Central memory CD4-positive, alpha-beta T cell (primary cell): ENCODE measurements around the gene GMPPB.
"Not testable (repeated sequence)": the region's sequence is repeated elsewhere in the genome, so short reads cannot be mapped to it uniquely, and the experiment has no call there.

Experiments
- DNase-seq: peaks from one replicate; pipeline ENCODE4 v3.0.0; 2022
- total RNA-seq, 3 experiments: gene quantifications; one replicate each; lab custom pipeline; 2026; lab: John Stamatoyannopoulos, UW

The GMPPB gene
- 39.3 to 88.1 (median 62.5) reads per million in 3 experiments for total RNA-seq

DNA sequence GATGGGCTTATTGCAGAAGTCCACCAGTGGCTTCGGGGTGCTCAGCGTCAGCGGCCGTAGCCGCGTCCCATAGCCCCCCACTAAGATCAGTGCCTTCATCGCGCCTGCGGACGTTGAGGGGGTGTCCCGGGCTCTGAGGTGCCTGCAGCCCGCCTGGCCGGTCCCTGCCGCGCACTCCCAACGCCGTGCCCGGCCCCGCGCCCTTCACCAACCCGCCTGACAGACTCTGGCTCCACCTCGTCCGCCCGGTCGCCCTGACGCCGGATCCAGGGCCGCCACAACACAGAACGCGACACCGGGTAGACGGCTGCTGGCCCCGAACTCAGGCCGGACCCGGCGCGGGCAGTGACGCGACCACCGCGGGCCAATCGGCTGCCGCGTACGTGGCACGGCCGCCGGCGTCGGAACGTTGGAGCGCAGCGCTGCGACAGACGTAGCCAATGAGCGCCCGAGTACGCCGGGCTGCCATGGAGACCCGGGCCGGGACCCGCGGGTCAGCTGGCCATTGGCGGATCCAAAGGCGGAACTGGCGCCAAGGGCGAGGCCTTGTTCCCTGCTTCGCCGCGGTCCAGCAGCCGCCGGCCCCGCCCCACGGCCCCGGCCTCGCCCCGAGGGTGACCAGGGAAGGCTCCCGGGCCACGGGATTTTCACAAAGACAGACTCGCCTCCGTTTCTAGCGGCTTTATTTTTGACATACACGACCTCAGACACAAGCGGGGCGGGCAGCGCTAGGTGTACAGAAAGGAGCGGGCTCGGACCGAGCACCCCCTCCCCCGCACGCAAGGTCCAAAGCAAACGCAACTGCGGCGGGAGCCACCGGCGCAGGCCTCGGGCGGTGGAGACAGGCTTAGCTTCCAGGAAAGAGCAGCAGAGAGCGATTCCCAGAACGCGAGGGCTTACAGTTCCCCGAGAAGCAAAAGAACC lies at the start of gene GMPPB:
Gene GMPPB, minus strand, starts transcription at position 324 of the 924 bp plus-strand sequence. Its CDS starts 225 bp downstream, at position 99.
- peak; percentile 93 for DNase-seq

DNA sequence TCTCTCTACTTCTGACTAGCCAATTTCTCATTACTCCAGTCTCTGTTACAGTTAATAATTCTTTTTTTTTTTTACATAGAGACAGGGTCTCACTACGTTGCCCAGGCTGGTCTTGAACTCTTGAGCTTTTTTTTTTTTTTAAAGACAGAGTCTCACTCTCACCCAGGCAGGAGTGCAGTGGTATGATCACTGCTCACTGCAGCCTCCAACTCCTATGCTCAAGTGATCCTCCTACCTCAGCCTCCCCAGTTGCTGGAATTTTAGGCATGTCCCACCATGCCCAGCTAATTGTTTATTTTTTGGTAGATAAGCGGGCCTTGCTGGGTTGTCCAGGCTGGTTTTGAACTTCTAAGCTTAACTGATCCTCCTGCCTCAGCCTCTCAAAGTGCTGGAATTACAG lies 49.0 kb upstream of the GMPPB start:
- DNase-seq: no peak

DNA sequence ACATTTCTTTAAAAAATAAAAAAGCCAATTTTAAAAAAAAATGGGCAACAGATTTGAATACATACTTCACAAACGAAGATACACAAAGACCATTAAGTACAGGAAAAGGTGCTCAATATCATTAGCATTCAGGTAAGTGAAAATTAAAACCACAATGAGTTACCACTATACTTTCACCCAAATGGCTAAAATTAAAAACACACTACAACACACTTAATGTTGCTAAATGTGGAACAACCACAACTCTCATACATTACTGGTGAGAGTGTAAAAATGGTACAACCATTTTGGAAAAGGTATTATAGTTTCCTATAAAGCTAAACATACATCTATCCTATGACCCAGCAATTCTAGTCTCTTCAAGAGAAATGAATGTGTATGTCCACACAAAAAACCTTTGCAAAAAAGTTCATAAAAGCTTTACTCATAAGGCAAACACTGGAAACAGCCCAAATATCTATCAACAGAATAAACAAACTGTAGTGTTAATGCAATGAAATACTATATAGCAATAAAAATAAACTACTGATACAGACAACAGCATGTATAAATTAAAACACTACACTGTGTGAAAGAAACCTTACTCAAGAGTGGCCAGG lies 47.7 kb upstream of the GMPPB start:
- DNase-seq: no peak

DNA sequence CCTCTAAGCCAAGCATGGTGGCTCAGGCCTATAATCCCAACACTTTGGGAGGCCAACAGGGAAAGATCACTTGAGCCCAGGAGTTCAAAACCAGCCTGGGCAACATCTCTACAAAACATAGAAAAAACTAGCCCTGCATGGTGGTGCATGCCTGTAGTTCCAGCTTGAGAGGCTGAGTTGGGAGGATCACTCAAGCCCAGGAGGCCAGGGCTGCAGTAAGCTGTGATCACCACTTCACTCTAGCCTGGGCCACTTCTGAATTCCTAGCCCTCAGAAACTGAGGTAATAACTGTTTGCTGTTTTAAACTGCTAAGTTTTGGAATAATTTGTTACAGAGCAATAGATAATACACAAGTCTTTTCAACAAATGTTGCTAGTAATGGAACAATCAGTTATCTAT lies 46.2 kb upstream of the GMPPB start:
- DNase-seq: no peak

DNA sequence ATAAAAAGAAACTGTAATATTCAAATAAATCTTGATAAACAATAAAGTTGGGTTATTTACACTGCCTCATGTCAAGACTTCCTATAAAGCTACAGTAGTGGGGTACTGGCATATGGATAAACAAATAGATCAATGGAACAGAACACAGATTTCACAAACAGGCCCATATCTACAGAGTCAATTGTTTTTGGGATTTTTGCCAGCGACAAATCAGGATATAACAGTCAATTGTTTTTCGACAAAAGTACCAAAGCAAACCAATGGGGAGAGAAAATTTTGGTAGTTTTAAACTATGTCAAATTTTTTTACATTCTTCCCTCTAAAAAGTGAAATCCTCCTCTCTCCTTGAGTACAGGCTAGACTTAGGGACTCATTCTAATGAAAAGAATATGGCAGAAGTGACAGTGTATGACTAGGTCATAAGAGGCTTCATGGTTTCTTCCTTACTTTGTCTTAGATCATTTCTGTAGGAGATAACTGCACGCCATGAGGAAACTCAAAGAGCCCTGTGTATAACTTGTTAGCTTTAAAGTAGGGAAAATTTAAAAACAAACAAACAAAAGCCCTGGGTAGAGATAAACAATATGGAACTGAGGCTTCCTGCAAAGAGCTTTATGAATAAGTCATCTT lies 45.6 kb upstream of the GMPPB start:
- DNase-seq: no peak

DNA sequence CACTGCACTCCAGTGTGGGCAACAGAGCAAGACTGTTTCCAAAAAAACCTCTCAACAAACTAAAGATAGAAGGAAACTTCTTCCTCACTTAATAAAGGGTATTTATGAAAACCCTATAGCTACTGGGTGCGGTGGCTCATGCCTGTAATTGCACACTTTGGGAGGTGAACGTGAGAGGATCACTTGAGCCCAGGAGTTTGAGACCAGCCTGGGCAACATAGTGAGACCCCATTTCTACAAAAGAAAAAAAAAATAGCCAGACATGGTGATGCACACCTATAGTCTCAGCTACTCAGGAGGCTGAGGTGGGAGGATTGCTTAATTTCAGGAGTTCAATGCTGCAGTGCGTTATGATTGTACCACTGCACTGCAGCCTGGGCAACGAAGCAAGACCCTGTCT lies 40.2 kb upstream of the GMPPB start:
- DNase-seq: no peak

DNA sequence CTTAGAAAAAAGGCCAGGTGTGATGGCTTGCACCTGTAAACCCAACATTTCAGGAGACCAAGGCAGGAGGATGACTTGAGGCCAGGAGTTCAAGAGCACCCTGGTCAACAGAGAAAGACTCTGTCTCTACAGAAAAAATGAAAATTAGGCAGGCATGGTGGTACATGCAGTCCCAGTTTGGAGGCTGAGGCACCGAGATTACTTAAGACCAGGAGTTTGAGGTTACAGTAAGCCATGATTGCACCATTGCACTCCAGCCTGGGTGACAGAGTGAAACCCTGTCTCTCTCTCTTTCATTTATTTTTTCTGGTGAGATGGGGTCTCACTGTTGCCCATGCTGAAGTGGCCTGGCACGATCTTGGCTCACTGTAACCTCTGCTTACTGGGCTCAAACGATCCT lies 37.9 kb upstream of the GMPPB start:
- no peak for DNase-seq

DNA sequence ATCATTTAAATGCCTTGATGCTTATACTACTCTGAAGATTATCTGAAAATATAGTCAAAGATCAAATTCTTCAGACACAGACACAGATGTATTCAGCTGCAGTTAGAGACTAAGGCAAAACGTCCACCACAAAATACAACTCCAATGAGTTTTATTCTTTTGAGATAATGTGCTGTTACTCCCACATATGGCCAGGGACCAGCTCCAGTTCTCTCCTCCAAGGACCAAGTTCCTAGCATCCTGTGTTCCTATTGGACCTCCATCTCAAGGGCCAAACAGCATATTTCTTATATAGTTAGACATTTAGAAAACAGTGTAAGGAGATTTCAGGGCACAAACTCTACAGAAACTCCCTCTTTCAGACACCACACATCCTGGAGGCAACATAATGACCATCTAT lies 35.5 kb upstream of the GMPPB start:
- DNase-seq: no peak

DNA sequence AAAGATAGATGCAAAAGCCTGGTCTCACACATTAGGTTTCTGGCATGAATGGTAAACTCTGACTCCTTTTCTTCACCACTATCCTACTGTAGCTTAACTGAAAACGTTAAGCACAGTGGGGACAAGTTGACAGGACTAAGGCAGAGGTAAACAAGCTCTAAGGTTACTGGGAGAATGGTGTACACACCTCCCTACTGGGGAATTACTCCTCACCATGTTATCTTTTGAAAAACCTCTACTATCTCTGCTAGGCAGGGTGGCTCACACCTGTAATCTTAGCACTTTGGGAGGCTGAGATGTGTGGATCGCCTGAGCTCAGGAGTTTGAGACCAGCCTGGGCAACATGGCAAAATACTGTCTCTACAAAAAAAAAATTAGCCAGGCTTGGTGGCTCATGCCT lies 33.4 kb upstream of the GMPPB start:
- DNase-seq: no peak

DNA sequence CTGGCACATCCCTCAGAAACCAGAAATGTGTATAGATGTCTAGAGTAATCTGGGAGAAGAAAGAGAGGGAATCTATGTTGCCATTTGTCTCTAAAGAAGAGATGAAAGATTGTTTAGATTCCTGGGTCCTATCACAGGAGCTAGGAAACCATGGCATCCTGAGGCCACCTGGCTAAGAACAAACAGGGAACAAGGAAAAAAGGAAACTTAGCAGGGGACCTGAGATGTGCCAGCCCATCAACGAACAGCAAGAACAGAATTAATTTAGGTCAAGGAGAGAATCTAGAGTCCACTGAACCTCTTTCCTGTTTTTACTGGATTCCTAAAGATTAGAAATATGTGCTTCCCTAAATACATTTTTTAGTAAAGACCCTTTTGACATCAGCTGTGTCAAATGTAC lies 32.3 kb upstream of the GMPPB start:
- DNase-seq: no peak

DNA sequence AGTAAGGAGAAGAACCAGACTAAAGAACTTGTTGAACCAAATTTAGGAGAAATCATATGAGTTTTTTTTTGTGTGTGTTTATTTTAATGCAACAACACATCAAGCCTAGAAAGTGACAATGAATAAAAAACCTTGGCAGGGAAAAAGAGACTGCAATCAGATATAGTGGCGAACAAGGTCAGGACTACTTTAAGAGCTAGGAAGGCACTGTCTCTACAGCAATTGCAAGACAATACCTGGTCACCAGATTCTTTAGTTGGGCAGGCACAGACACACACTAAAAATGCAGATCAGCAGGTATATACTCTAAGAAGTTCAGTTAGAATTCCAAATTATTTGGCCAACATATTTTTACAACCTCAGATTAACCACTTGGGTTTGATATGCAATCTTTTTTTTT lies 30.8 kb upstream of the GMPPB start:
- DNase-seq: no peak

DNA sequence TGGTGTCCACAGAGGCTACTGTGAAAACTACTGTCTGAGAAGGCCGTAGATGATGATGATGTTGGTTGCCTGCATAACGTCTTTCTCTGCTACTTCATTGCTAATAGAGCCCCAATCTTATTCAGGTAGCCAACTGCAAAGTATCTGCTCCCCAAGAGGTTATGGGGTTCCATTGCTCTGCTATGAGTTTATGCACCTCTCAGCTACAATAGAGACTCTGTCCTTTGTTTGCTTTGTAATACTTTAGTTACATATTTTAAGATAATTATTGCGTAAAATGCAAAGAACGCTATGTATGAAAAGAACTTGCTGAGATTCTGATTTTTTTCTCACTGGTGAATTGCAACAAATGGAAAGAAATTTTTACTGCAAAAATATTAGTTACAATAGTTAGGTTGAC lies 27.8 kb upstream of the GMPPB start:
- no peak for DNase-seq

DNA sequence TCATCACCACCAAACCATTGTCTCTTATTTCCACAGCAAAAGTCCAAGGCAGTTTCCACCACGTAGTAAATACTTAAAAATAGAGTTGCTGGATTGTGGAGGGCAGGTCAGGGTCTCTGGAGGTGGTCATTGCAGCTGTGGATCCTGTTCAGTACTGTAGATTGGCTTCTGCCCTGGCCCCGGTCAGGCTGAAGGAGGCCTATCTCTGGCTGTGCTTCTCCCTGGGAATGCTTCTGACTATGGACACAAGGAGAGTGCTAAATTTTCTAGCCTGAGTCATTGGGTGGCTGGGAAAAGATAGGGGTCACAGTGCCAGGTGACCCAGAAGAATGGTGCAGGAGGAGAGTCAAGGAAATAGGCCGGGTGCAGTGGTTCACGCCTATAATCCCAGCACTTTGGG lies 26.3 kb upstream of the GMPPB start:
- DNase-seq: no peak

DNA sequence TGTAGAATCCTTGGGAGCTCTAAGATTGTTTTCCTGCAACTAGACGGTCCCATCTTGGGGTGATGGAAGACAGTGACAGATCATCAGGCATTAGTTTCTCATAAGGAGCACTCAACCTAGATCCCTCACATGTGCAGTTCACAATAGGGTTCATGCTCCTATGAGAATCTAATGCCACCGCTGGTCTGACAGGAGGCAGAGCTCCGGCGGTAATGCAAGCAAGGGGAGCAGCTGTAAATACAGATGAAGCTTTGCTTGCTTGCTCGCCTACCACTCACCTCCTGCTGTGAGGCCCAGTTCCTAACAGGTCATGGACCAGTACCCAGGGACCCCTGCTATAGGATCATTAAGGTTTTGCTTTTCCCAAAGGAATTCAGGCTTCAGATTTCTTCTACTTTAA lies 25.1 kb upstream of the GMPPB start:
- not testable (repeated sequence) for DNase-seq

DNA sequence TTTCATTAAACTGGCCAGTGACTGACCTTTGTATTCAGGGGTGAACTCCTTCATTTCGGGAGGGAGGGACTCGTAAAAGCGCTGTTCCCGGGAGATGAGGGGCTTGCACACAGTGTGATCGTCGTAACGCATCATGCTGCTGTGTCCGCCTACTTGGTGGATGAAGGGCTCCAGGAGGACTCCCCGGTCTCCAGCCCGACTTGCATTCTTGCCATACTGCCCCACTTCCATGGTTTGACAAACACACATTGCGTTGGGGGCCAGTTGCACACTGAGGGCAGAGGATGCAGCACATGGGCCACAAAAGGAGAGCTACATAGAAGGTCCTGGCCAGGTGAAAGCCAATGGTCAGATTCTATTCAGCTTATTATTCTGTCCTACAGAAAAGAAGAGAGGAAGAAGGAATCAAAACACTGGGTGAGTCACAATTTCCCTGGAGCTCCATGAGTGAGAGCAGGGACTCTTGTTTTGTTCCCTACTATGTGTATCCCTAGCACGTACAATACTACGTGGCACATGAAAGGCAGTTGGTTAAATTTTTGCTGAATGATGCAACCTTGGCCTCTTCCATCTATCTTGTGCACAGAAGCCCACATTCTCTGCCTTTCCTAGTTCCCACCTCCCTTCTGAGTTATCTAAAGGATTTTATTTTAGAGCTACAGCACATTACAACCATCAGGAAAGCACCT lies 24.2 kb upstream of the GMPPB start:
- no peak for DNase-seq

DNA sequence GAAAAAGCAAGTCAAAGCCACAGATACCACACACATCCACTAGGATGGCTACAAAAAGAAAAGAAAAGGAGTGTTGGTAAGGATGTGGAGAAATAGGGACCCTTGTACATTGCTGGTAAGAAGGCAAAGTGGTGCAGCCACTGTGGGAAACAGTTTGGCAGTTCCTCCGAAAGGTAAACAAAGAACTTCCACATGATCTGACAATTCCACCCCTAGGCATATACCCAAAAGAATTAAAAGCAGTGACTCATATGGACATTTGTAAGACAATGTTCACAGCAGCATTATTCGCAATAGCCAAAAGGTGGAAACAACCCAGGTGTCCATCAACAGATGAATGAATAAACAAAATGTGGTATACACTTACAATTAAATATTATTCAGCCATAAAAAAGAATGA lies 22.2 kb upstream of the GMPPB start:
- no peak for DNase-seq

DNA sequence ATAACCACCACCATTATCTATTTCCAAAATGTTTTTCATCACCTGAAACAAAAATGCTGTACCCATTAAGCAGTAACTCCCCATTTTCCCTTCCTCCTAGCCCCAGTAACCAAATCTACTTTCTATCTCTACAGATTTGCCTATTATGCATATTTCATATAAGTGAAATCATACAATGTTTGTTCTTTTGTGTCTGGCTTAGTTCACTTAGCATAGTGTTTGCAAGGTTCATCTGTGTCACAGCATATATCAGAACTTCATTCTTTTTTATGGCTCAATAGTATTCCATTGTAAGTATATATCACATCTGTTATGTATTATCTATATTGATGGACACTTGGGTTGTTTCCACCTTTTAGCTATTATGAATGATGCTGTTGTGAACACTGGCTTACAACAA lies 16.7 kb upstream of the GMPPB start:
- DNase-seq: no peak

DNA sequence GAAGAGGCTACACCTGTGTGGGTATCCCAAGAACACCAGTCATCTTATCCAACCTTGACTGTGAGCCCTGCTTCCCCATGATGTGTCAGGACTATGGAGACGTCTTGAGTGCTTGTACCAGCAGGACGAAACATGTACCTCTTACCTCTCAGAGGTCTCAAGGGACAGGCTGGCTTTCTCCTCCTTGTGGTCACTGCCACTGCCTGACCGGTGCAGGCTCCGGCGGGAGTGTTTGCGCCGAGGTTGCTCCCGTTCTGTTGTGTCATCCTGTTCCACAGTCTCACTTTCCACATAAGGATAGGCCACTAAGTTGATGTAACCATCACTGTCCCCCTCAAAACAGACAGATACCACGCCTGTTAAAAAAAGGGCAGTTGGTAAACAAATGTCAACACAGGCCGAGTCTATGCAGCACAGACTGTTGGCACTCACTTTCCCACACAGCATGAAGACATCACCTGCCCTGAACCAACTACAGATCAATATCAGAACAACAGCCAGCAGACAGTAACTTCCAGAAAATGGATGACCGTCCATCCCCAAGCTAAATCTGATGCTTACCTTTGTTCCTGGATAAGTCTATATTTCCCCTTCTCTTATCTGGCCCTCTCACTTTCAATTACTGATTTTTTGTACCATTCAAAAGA lies 14.4 kb upstream of the GMPPB start:
- no peak for DNase-seq

DNA sequence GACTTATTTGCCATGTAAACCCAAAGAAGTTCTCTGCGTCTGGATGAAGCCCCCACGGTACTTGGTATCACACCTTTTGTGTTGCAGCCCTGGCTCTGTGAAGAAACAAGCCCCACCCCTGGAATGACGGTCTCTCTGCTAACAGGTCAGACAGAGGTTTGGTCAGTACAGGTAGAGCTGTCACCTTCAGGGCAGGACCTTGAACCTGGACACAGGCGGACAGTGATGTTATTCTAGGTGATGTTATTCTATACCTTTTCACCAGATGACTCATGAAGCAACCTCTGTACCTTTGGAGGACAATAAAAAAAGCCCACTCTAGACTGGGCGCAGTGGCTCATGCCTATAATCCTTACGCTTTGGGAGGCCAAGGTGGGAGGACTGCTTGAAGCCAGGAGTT lies 11.0 kb upstream of the GMPPB start:
- no peak for DNase-seq

DNA sequence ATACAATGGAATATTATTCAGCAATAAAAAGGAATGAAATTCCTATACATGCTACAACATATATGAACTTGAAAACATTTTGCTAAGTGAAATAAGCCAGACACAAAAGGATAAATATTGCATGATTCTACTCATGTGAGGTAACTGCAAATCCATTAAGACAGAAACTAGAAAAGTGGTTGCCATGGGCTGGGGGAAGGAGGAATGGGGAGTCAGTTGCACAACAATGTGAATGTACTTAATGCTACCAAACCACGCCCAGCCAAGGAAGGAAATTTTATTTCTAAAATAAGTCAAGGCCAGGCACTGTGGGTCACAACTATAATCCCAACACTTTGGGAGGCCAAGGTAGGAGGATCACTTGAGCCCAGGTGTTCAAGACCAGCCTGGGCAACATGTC lies 9.8 kb upstream of the GMPPB start:
- no peak for DNase-seq

DNA sequence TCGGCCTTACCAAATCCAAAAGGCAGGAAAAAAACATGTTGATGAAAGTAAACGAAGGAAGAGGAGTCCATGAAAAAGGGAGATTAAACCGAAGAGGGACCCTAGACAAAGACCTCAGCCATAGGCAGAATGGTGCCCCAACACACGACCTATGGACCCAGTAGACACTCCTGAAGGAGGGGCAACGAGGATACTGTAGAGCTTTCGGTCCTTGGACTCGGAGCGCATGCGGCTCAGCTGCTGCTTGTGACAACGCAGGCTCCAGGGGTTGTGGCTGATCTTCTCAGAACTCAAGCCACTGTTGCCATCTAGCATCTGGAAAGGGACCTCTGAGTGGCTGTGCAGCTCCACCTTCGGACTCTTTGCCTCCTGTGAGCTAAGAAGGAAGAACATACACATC lies 8.8 kb upstream of the GMPPB start:
- DNase-seq: no peak

DNA sequence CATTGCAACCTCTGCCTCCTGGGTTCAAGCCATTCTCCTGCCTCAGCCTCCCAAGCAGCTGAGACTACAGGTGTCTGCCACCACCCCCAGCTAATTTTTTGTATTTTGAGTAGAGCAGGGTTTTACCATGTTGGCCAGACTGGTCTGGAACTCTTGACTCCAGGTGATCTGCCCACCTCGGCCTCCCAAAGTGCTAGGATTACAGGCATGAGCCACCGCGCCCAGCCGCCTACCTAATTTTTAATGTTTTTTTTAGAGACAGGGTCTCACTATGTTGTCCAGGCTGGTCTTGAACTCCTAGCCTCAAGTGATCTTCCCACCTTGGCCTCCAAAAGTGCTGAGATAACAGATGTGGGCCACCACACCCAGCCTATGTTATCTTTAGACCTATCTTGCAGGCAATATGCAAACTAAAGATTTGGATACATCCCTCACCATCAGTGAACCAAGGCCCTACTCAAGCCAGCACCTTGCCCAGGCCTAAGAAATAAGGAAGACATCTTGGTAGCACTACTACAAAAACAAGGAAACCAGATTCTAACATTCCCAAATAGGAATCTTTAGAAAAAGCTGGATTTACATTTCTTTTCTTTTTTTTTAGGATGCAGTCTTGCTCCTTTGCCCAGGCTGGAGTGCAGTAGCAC lies 6.3 kb upstream of the GMPPB start:
- no peak for DNase-seq
